NCI-H128 (cell line): Measurements from ENCODE around the gene MT1A.

Experiments
- DNase-seq: peaks from one replicate; lab custom pipeline; 2025; ENCODE audit not compliant: unreplicated experiment; lab: John Stamatoyannopoulos, UW

Gene MT1A

GRCh38 chr16:56630134-56630533 is 8.3 kb upstream of the MT1A start:
- DNase-seq: no peak

GRCh38 chr16:56631197-56631596 is 7.3 kb upstream of the MT1A start:
- no peak for DNase-seq

DNA sequence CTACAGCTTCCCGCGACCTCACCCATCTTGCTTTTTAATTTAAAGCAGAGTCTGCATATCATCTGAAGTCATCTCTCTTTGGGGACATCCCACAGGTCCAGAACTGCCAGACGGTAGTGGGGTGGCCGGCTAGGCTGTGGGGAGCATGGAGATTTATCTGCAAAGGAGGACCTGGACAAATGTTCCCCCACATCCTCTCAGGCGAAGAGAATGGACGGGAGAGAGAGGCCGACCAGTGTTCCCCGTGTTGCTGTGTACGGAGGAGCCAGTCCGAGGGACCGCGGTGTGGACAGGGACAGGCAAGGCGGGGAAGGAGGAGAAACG is 6.7 kb upstream of the MT1A start:
- no peak for DNase-seq

DNA sequence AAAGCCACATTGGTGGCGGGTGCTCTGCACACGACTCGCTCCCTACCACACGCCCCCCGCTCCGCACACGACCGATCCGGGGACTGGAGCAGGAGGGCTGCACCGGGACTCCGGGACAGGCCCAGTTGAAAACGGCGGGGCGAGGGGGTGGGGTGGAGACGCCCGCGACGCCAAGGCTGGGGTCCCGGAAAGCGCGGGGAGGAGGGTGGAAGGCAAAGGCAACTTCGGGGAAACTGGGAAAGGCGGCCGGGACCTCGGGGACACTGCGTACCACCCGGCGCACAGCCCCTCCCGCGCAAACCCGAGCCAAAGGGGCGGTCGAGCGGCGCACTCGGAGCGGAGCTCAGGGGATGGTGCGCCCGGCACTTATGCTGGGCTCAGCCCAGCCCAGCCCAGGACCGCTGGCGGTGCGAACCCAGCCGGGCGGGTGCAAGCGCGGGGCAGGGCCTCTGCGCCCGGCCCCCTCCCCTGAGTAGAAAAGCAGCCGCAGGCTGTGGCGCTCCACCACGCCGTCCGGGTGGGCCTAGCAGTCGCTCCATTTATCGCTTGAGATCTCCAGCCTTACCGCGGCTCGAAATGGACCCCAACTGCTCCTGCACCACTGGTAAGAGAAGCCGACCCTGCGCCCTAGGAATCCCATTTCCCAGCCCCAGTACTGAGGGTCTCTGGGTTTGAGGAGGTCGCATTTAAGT is 6.2 kb upstream of the MT1A start, which contains the start of gene MT1M:
TSS of gene MT1M (plus strand) at position 504 of the 692 bp plus-strand sequence. CDS start at position 577, 73 bp downstream.
- no peak for DNase-seq

GRCh38 chr16:56632848-56633365 is 5.6 kb upstream of the MT1A start:
- DNase-seq: no peak

DNA sequence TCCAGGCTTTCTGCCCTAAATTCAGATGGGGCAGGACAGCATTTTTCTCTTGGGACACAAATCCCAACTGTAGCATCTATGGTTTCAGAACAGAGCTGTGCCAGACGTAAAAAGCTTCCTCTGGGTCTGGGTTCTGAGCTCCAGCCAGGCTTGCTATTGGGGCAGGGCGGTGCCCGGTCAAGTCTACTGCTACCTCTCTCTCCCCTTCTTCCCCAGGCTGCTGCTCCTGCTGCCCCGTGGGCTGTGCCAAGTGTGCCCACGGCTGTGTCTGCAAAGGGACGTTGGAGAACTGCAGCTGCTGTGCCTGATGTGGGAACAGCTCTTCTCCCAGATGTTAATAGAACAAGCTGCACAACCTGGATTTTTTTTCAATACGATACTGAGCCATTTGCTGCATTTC is 4.9 kb upstream of the MT1A start:
- DNase-seq: no peak

DNA sequence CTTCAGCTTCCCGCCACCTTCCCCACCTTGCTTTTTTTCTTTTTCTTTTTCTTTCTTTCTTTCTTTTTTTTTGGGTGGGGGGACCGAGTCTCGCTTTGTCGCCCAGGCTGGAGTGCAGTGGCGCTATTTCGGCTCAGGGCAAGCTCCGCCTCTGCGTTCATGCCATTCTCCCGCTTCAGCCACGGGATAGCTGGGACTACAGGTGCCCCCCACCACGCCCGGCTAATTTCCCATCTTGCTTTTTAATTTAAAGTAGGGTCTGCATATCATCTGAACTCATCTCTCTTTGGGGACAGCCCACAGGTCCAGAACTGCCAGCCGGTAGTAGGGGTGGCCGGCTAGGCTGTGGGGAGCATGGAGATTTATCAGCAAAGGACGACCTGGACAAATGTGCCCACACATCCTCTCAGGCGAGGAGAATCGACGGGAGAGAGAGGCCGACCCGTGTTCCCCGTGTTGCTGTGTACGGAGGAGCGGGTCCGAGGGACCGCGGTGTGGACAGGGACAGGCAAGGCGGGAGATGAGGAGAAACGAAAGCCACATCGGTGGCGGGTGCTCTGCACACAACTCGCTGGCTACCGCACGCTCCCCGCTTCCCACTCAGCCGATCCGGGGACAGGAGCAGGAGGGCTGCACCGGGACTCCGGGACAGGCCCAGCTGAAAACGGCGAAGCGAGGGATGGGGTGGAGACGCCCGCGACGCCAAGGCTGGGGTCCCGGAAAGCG is 3.6 kb upstream of the MT1A start:
- no peak for DNase-seq

DNA sequence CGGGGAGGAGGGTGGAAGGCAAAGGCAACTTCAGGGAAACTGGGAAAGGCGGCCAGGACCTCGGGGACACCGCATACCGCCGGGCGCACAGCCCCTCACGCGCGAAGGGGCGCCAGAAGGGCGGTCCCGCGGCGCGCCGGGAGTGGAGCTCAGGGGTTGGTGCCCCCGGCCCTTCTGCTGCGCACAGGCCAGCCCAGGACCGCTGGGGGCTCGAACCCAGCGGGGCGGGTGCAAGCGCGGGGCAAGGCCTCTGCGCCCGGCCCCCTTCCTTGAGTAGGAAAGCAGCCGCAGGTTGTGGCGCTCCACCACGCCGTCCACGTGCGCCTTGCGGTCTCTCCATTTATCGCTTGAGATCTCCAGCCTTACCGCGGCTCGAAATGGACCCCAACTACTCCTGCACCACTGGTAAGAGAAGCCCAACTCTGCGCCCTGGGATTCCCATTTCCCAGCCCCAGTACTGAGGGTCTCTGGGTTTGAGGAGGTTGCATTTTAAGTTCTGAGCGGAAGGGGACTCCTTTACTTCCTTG is 3.0 kb upstream of the MT1A start:
- no peak for DNase-seq

- DNase-seq: no peak
Observed at GRCh38 chr16:56636616-56637413, 1.7 kb upstream of the MT1A start.

DNA sequence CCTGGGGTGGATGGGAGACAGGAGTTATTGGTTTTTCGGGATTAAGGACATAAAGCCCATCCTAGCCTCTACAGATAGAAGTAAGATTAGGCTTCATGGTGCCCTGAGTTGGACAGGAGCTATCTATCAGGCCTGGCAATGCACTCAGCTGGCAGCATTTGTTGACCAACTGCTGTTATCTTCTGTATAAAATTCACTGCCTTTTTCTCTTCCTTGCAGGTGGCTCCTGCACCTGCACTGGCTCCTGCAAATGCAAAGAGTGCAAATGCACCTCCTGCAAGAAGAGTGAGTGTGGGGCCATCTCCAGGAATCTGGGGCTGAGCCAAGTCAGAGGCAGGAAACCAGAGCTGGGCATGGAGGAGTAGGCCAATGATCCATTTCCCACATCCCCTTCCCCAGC is 579 bp downstream of the MT1A start:
- no peak for DNase-seq

- no peak for DNase-seq
Observed at GRCh38 chr16:56640076-56640475, 1.6 kb downstream of the MT1A start.

- no peak for DNase-seq
Observed at GRCh38 chr16:56641166-56641565, 2.7 kb downstream of the MT1A start.

DNA sequence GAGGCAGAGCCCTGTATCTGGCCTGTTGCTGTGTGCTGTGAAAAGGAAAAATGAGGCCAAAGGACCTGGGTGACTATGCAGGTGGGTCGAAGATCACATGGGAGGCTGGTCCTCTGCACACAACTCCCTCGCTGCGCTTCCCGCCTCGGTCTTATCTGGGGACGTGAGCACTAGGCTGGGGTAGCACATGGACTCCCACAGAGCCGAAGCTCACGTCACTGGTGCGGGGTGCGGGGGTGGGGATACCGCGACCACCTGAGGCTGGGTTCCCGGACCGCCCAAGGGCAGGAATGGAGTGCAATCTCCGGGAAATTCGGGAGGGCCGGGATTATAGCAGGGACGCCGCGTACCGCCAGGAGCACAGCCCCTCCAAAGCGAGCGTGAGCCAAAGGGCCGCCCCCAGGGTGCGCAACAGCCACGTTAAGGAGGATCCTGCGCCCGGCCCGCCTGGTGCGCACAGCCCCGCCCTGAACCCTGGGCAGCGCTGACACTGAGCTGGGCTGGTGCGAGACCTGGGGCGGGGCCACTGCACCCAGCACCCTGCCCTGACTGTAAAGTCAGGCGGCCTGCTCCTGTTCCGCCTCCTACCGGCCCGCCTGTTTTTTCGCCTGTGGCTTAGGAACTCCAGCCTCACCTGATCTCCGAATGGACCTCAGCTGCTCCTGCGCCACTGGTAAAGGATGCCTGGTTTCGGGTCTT is 4.8 kb downstream of the MT1A start:
- no peak for DNase-seq

GRCh38 chr16:56643833-56644232 is 5.4 kb downstream of the MT1A start:
- no peak for DNase-seq

DNA sequence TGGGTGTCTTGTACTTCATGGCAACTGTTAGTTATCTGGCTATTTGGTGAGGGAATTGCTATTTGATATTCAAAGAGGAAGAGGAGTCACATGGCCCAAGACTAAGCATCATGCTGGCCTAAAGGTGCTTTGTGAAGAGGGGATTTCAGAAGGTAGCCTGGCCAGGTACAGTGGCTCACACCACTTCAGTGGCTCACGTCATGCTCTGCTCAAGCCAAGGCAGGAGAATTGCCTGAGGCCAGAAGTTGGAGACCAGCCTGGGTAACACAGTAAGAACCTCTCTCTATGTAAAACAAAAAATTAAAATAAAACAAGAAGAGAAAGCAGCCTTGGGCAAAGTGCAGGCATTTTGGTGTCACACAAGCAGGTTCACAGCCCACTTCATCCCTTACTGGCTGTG is 6.8 kb downstream of the MT1A start:
- DNase-seq: no peak

- DNase-seq: no peak
Observed at GRCh38 chr16:56645838-56646237, 7.4 kb downstream of the MT1A start.

- DNase-seq: no peak
Observed at GRCh38 chr16:56647641-56648431, 9.4 kb downstream of the MT1A start.

GRCh38 chr16:56649271-56649670 is 10.8 kb downstream of the MT1A start:
- DNase-seq: no peak

GRCh38 chr16:56649820-56650219 is 11.4 kb downstream of the MT1A start:
- no peak for DNase-seq

- DNase-seq: no peak
Observed at GRCh38 chr16:56651586-56651985, 13.1 kb downstream of the MT1A start, which contains the start of gene MT1B. MT1B (plus strand) TSS chr16:56651886; CDS start chr16:56651954, 68 bp downstream.
